NB4 (cell line): ENCODE data around the gene INSM1.

Experiments
- CTCF ChIP-seq: IDR thresholded peaks from one replicate; pipeline ENCODE4 v1.5.1; 2012; ENCODE audit warnings: low read depth, low read length
- MAX ChIP-seq: IDR thresholded peaks from 2 replicates; pipeline ENCODE4 v1.6.1; 2011; ENCODE audit warnings: low read depth, low read length

- no peak for TF ChIP-seq CTCF
- no peak for TF ChIP-seq MAX
Measured at GRCh38 chr20:20409331-20409730, 41.4 kb downstream of the INSM1 start.
